ENCODE measurements around the gene SIK3. TPM values are rescaled to one million over a fixed set of nuclear protein-coding genes. Genes with fewer than 3 reads are reported as not detected.
"Not testable (repeated sequence)": the region's sequence is repeated elsewhere in the genome, so short reads cannot be mapped to it uniquely, and the experiment has no call there.

The SIK3 gene
- total RNA-seq, 2 experiments from 2014 or later = 22.8 to 24.0 TPM

- no peaks in the 10 kb centered on the region for H3K36me3 Mint-ChIP-seq
- no peak overlapping the region for H3K4me3 Mint-ChIP-seq
- no peaks in the 10 kb centered on the region for H3K9me3 Mint-ChIP-seq
- no peak overlapping the region for H3K27ac Mint-ChIP-seq
- peaks cover 4% of the 10 kb centered on the region for H3K27me3 Mint-ChIP-seq
- no peak for DNase-seq
- no peaks in the 10 kb centered on the region for H3K4me1 Mint-ChIP-seq
Measured at GRCh38 chr11:116811194-116811593, 287.0 kb downstream of the SIK3 start.

DNA sequence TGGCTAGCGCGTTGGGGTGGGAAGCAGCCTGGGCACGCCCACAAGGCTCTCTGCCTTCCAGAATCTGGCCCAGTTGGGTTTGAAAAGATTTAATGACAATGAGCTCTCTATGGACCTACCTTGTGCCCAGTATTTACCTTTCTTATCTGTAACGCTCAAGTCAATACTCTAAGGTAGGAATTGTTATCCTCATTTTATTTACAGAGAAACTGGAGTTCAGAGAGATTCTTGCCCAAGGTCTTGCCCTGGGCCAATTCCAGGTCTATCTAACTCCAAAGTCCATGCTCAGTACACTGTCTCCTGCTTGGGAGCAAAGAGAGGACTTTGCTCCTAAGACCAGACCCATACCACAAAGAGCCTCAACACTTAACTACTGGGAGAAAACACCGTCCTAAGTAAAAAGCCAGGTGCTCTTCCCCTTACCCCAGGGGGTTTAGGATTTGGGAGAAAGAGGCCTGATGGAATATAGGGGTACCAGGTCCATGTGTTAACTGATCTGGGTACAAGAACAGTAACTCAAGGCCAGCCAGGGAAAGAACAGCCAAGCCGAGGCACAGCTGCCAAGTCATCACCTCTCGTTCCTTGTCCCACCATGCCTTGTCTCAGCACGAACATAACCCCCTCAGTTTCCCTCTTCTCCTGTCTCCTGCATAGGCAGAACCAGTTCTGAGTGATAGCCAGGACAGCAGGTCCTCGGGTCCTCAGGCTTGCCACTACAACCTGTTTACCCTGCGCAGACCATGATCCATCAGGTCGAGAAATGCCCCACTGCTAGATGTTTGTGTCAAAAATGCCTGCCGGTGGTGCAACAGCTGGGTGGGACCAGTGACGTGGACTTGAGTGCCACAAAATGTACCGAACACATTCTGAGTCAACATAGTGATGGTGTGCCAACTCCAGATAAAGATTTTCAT, 289.7 kb downstream of the SIK3 start:
- Mint-ChIP-seq H3K27ac (no peak overlapping the region), H3K4me1 (no peaks in the 10 kb centered on the region), H3K36me3 (no peaks in the 10 kb centered on the region), H3K9me3 (no peaks in the 10 kb centered on the region), H3K27me3 (peaks cover 4% of the 10 kb centered on the region), H3K4me3 (no peak overlapping the region)
- DNase-seq = no peak

GRCh38 chr11:116807601-116808261, 290.5 kb downstream of the SIK3 start:
- H3K27ac Mint-ChIP-seq = no peak overlapping the region
- no peak for DNase-seq
- H3K4me3 Mint-ChIP-seq = no peak overlapping the region
- no peaks in the 10 kb centered on the region for H3K36me3 Mint-ChIP-seq
- H3K4me1 Mint-ChIP-seq = no peaks in the 10 kb centered on the region
- H3K27me3 Mint-ChIP-seq = peaks cover 4% of the 10 kb centered on the region
- H3K9me3 Mint-ChIP-seq = no peaks in the 10 kb centered on the region

- no peak overlapping the region for H3K27ac Mint-ChIP-seq
- DNase-seq = no peak
- no peak overlapping the region for H3K4me3 Mint-ChIP-seq
- no peaks in the 10 kb centered on the region for H3K36me3 Mint-ChIP-seq
- H3K9me3 Mint-ChIP-seq = no peaks in the 10 kb centered on the region
- peaks cover 14% of the 10 kb centered on the region for H3K27me3 Mint-ChIP-seq
- H3K4me1 Mint-ChIP-seq = no peaks in the 10 kb centered on the region
Measured at GRCh38 chr11:116804001-116804400, 294.2 kb downstream of the SIK3 start.

- H3K4me3 Mint-ChIP-seq, H3K4me1 Mint-ChIP-seq, H3K9me3 Mint-ChIP-seq, DNase-seq, H3K27ac Mint-ChIP-seq, H3K36me3 Mint-ChIP-seq: not testable (repeated sequence)
- peaks cover 13% of the 10 kb centered on the region for H3K27me3 Mint-ChIP-seq
Measured at GRCh38 chr11:116801662-116802061, 296.6 kb downstream of the SIK3 start.

GRCh38 chr11:116800610-116801009, 297.6 kb downstream of the SIK3 start:
- Mint-ChIP-seq H3K36me3 (no peaks in the 10 kb centered on the region), H3K9me3 (no peaks in the 10 kb centered on the region), H3K4me1 (no peaks in the 10 kb centered on the region), H3K27ac (no peak overlapping the region), H3K4me3 (no peak overlapping the region), H3K27me3 (peaks cover 13% of the 10 kb centered on the region)
- no peak for DNase-seq

DNA sequence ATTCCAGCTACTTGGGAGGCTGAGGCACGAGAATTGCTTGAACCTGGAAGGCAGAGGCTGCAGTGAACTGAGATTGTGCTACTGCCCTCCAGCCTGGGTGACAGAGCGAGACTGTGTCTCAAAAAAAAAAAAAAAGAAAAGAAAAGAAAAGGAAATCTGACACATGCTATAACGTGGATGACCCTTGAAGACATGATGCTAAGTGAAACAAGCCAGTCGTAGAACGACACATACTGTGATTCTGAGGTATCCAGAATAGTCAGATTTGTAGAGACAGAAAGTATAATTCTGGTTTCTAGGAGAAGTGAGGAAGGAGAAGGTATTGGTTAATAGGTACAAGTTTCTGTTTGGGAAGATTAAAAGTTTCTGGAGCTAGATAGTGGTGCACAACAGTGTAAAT, 299.9 kb downstream of the SIK3 start:
- H3K27me3 Mint-ChIP-seq = peaks cover 13% of the 10 kb centered on the region
- H3K9me3 Mint-ChIP-seq = no peaks in the 10 kb centered on the region
- no peak overlapping the region for H3K27ac Mint-ChIP-seq
- H3K4me1 Mint-ChIP-seq = peaks cover 2% of the 10 kb centered on the region
- H3K36me3 Mint-ChIP-seq = no peaks in the 10 kb centered on the region
- H3K4me3 Mint-ChIP-seq = no peak overlapping the region
- no peak for DNase-seq

- Mint-ChIP-seq H3K9me3 (no peaks in the 10 kb centered on the region), H3K27ac (no peak overlapping the region), H3K27me3 (peaks cover 13% of the 10 kb centered on the region), H3K4me1 (peaks cover 2% of the 10 kb centered on the region), H3K36me3 (no peaks in the 10 kb centered on the region), H3K4me3 (no peak overlapping the region)
- DNase-seq = no peak
Measured at GRCh38 chr11:116797816-116798215, 300.4 kb downstream of the SIK3 start.

- no peaks in the 10 kb centered on the region for H3K36me3 Mint-ChIP-seq
- peaks cover 2% of the 10 kb centered on the region for H3K4me1 Mint-ChIP-seq
- no peak for DNase-seq
- H3K27ac Mint-ChIP-seq = no peak overlapping the region
- H3K27me3 Mint-ChIP-seq = peaks cover 13% of the 10 kb centered on the region
- H3K9me3 Mint-ChIP-seq = no peaks in the 10 kb centered on the region
- no peak overlapping the region for H3K4me3 Mint-ChIP-seq
Measured at GRCh38 chr11:116796548-116796947, 301.7 kb downstream of the SIK3 start.

GRCh38 chr11:116794851-116795250, 303.4 kb downstream of the SIK3 start:
- Mint-ChIP-seq H3K4me3 (no peak overlapping the region), H3K4me1 (peaks cover 6% of the 10 kb centered on the region), H3K36me3 (no peaks in the 10 kb centered on the region), H3K27ac (no peak overlapping the region), H3K27me3 (peaks cover 8% of the 10 kb centered on the region), H3K9me3 (no peaks in the 10 kb centered on the region)
- no peak for DNase-seq

GRCh38 chr11:116793772-116794097, 304.5 kb downstream of the SIK3 start:
- DNase-seq = no peak
- Mint-ChIP-seq H3K4me3 (no peak overlapping the region), H3K9me3 (no peaks in the 10 kb centered on the region), H3K4me1 (peaks cover 6% of the 10 kb centered on the region), H3K36me3 (no peaks in the 10 kb centered on the region), H3K27ac (no peak overlapping the region), H3K27me3 (no peaks in the 10 kb centered on the region)

Other genes starting within 250 kb of the SIK3 start
- 10 to 100 TPM; 67.5 to 67.6 TPM for gene PAFAH1B2, start 45.9 kb upstream of the SIK3 start, total RNA-seq
- 1 to 10 TPM; 8.0 to 8.7 TPM for gene SIDT2, start 80.3 kb upstream of the SIK3 start, total RNA-seq
- 1 to 10 TPM; 2.0 TPM for gene TAGLN, start 100.9 kb upstream of the SIK3 start, total RNA-seq
- gene PCSK7, start 133.6 kb upstream of the SIK3 start, total RNA-seq = 10 to 100 TPM; 85.0 to 85.9 TPM
- 10 to 100 TPM; 16.6 to 17.3 TPM for gene RNF214, start 134.2 kb upstream of the SIK3 start, total RNA-seq
- gene BACE1-AS, start 192.9 kb upstream of the SIK3 start, total RNA-seq = 1 to 10 TPM; 3.1 to 3.8 TPM
- 1 to 10 TPM in 1 of 2 experiments, under 1 TPM in 1; 0.90 to 1.2 TPM for gene BACE1, start 217.8 kb upstream of the SIK3 start, total RNA-seq
- 10 to 100 TPM; 24.8 to 28.3 TPM for gene CEP164, start 229.4 kb upstream of the SIK3 start, total RNA-seq

Data from activated naive CD8-positive, alpha-beta T cell treated with anti-CD3 and anti-CD28 coated beads for 36 hours (primary cell).